ENCODE data around the gene TCP11L1.
A peak's percentile ranks its signal among the peaks of the same experiment; 100 is the strongest.
"Not testable (repeated sequence)": the region's sequence is repeated elsewhere in the genome, so short reads cannot be mapped to it uniquely, and the experiment has no call there.

The TCP11L1 gene

GRCh38 chr11:33044285-33044756 is 4.9 kb downstream of the TCP11L1 start:
- DNase-seq: no peak
- Mint-ChIP-seq H3K4me1 (peaks cover 8 to 28% of the 10 kb centered on the region in 2 donors), H3K27me3 (no peaks in the 10 kb centered on the region), H3K4me3 (no peak overlapping the region), H3K9me3 (no peaks in the 10 kb centered on the region), H3K36me3 (peaks cover 26 to 46% of the 10 kb centered on the region in 2 donors), H3K27ac (no peak overlapping the region)
- no peak for ATAC-seq (replicated peaks)

GRCh38 chr11:33045551-33046255 is 6.3 kb downstream of the TCP11L1 start:
- peaks cover 5 to 22% of the 10 kb centered on the region in 2 donors for H3K4me1 Mint-ChIP-seq
- DNase-seq (no peak), ATAC-seq (replicated peaks) (no peak)
- H3K9me3 Mint-ChIP-seq: no peaks in the 10 kb centered on the region
- H3K36me3 Mint-ChIP-seq: peaks cover 27 to 47% of the 10 kb centered on the region in 2 donors
- no peaks in the 10 kb centered on the region for H3K27me3 Mint-ChIP-seq
- H3K27ac Mint-ChIP-seq: no peak overlapping the region
- no peak overlapping the region for H3K4me3 Mint-ChIP-seq

GRCh38 chr11:33048701-33049100 is 9.3 kb downstream of the TCP11L1 start:
- ATAC-seq (replicated peaks); H3K9me3 Mint-ChIP-seq; H3K27me3 Mint-ChIP-seq; DNase-seq; H3K27ac Mint-ChIP-seq; H3K4me3 Mint-ChIP-seq: not testable (repeated sequence)
- Mint-ChIP-seq H3K4me1 (peaks cover 2 to 26% of the 10 kb centered on the region in 2 donors), H3K36me3 (peaks cover 36 to 47% of the 10 kb centered on the region in 2 donors)

- H3K27ac Mint-ChIP-seq; H3K27me3 Mint-ChIP-seq; ATAC-seq (replicated peaks); DNase-seq; H3K4me3 Mint-ChIP-seq; H3K9me3 Mint-ChIP-seq: not testable (repeated sequence)
- peaks cover 36 to 48% of the 10 kb centered on the region in 2 donors for H3K36me3 Mint-ChIP-seq
- H3K4me1 Mint-ChIP-seq: peaks cover 2 to 26% of the 10 kb centered on the region in 2 donors
Measured at GRCh38 chr11:33049565-33050408, 10.4 kb downstream of the TCP11L1 start.

GRCh38 chr11:33052231-33052630 is 12.9 kb downstream of the TCP11L1 start:
- Mint-ChIP-seq H3K4me1 (peaks cover 4 to 26% of the 10 kb centered on the region in 2 donors), H3K9me3 (no peaks in the 10 kb centered on the region), H3K27me3 (no peaks in the 10 kb centered on the region), H3K4me3 (peak overlapping the region in 1 of 2 donors; percentile 52), H3K36me3 (peaks cover 36 to 42% of the 10 kb centered on the region in 2 donors), H3K27ac (no peak overlapping the region)
- ATAC-seq (replicated peaks) (no peak), DNase-seq (no peak)

- Mint-ChIP-seq H3K27ac (no peak overlapping the region), H3K36me3 (peaks cover 42 to 49% of the 10 kb centered on the region in 2 donors), H3K4me3 (no peak overlapping the region), H3K27me3 (no peaks in the 10 kb centered on the region), H3K9me3 (no peaks in the 10 kb centered on the region), H3K4me1 (peaks cover 4 to 31% of the 10 kb centered on the region in 2 donors)
- ATAC-seq (replicated peaks) (no peak), DNase-seq (no peak)
Measured at GRCh38 chr11:33055375-33055774, 16.0 kb downstream of the TCP11L1 start.

- H3K27me3 Mint-ChIP-seq: no peaks in the 10 kb centered on the region
- H3K36me3 Mint-ChIP-seq: peaks cover 44 to 55% of the 10 kb centered on the region in 2 donors
- H3K27ac Mint-ChIP-seq: no peak overlapping the region
- ATAC-seq (replicated peaks) (no peak), DNase-seq (no peak)
- H3K4me3 Mint-ChIP-seq: no peak overlapping the region
- H3K9me3 Mint-ChIP-seq: no peaks in the 10 kb centered on the region
- peaks cover 3 to 19% of the 10 kb centered on the region in 2 donors for H3K4me1 Mint-ChIP-seq
Measured at GRCh38 chr11:33057284-33057683, 17.9 kb downstream of the TCP11L1 start.

- Mint-ChIP-seq H3K27me3 (no peaks in the 10 kb centered on the region), H3K9me3 (no peaks in the 10 kb centered on the region), H3K4me3 (no peak overlapping the region), H3K36me3 (peaks cover 43 to 54% of the 10 kb centered on the region in 2 donors), H3K4me1 (peaks cover 18 to 36% of the 10 kb centered on the region in 2 donors), H3K27ac (no peak overlapping the region)
- no peak for ATAC-seq (replicated peaks)
- no peak for DNase-seq
Measured at GRCh38 chr11:33059331-33060007, 20.1 kb downstream of the TCP11L1 start.

GRCh38 chr11:33060271-33060670 is 20.9 kb downstream of the TCP11L1 start:
- peaks cover 22 to 44% of the 10 kb centered on the region in 2 donors for H3K4me1 Mint-ChIP-seq
- H3K27ac Mint-ChIP-seq: peak overlapping the region; percentile 47
- no peaks in the 10 kb centered on the region for H3K9me3 Mint-ChIP-seq
- ATAC-seq (replicated peaks): no peak
- H3K27me3 Mint-ChIP-seq: no peaks in the 10 kb centered on the region
- H3K4me3 Mint-ChIP-seq: no peak overlapping the region
- DNase-seq: no peak
- H3K36me3 Mint-ChIP-seq: peaks cover 39 to 54% of the 10 kb centered on the region in 2 donors

- H3K36me3 Mint-ChIP-seq: peaks cover 44 to 65% of the 10 kb centered on the region in 2 donors
- H3K27me3 Mint-ChIP-seq: no peaks in the 10 kb centered on the region
- no peaks in the 10 kb centered on the region for H3K9me3 Mint-ChIP-seq
Measured at GRCh38 chr11:33062137-33062536, 22.8 kb downstream of the TCP11L1 start.

GRCh38 chr11:33063326-33063881 is 24.0 kb downstream of the TCP11L1 start:
- ATAC-seq (replicated peaks) (peak; percentile 76), DNase-seq (no peak)
- Mint-ChIP-seq H3K4me3 (peak overlapping the region; percentile 1 to 34), H3K4me1 (peaks cover 22 to 51% of the 10 kb centered on the region in 2 donors), H3K27ac (peak overlapping the region; percentile 4), H3K9me3 (no peaks in the 10 kb centered on the region), H3K27me3 (no peaks in the 10 kb centered on the region), H3K36me3 (peaks cover 40 to 63% of the 10 kb centered on the region in 2 donors)

More at GRCh38 chr11:33062137-33062536, 22.8 kb downstream of the TCP11L1 start:
- peaks cover 22 to 51% of the 10 kb centered on the region in 2 donors for H3K4me1 Mint-ChIP-seq
- DNase-seq: no peak
- no peak overlapping the region for H3K27ac Mint-ChIP-seq
- ATAC-seq (replicated peaks): no peak
- H3K4me3 Mint-ChIP-seq: no peak overlapping the region

GRCh38 chr11:33064033-33064825 is 24.9 kb downstream of the TCP11L1 start:
- Mint-ChIP-seq H3K27me3 (no peaks in the 10 kb centered on the region), H3K4me3 (peak overlapping the region; percentile 3 to 73), H3K4me1 (peaks cover 22 to 51% of the 10 kb centered on the region in 2 donors), H3K36me3 (peaks cover 40 to 64% of the 10 kb centered on the region in 2 donors), H3K27ac (peak overlapping the region; percentile 89), H3K9me3 (no peaks in the 10 kb centered on the region)
- no peak for DNase-seq
- ATAC-seq (replicated peaks): peak; percentile 44 to 46

GRCh38 chr11:33064866-33065265 is 25.5 kb downstream of the TCP11L1 start:
- H3K4me3 Mint-ChIP-seq: peak overlapping the region in 1 of 2 donors; percentile 73
- DNase-seq: no peak
- H3K36me3 Mint-ChIP-seq: peaks cover 35 to 58% of the 10 kb centered on the region in 2 donors
- H3K9me3 Mint-ChIP-seq: no peaks in the 10 kb centered on the region
- peak; percentile 16 to 21 for ATAC-seq (replicated peaks)
- peak overlapping the region; percentile 89 for H3K27ac Mint-ChIP-seq
- H3K4me1 Mint-ChIP-seq: peaks cover 22 to 46% of the 10 kb centered on the region in 2 donors
- H3K27me3 Mint-ChIP-seq: no peaks in the 10 kb centered on the region

Measured in stimulated activated naive B cell treated with anti-CD40 and anti-IgM and Interleukin-4, amounts not matched to agents 10 μg/mL and 1 μg/mL and 100 μg/mL, for 72 hours (primary cell).